T-helper 2 cell treated with Interferon-gamma antibody and Interleukin-4, amounts not matched to agents 100 ng/mL and 5 ng/mL, for 36 hours (primary cell): Measurements from ENCODE around the gene SSB. TPM values are rescaled to one million over a fixed set of nuclear protein-coding genes. Genes with fewer than 3 reads are reported as not detected.
"Not testable (repeated sequence)": the region's sequence is repeated elsewhere in the genome, so short reads cannot be mapped to it uniquely, and the experiment has no call there.

Experiments
- intact Hi-C: fragments of 100-400 bp; cut with micrococcal nuclease; formaldehyde crosslinking; loops from one replicate; pipeline ENCODE4 v1.15.1; 2023
- total RNA-seq: library from RNA; stranded (reverse); gene quantifications from 2 replicates; pipeline ENCODE4 v1.2.3, GENCODE V29; 2022

The SSB gene
- total RNA-seq, 1 donor from 2014 or later: 98.9 TPM

GRCh38 chr2:169828141-169828811, 29.6 kb downstream of the SSB start:
- intact Hi-C loops: loop anchor here (5.0 kb wide), 3 partner anchors 49 to 944 kb away; partner anchors contain the start of genes ERICH2 and LRP2

GRCh38 chr2:169834401-169834800, 35.7 kb downstream of the SSB start:
- intact Hi-C loops: no loop called here

- intact Hi-C loops: no loop called here
These were observed 40.2 kb downstream of the SSB start for GRCh38 chr2:169838743-169839489.

- intact Hi-C loops: no loop called here
These were observed 41.5 kb downstream of the SSB start for GRCh38 chr2:169839954-169840746.

GRCh38 chr2:169840747-169841142, 42.1 kb downstream of the SSB start:
- intact Hi-C loops: no loop called here

- intact Hi-C loops: not testable (repeated sequence)
These were observed 43.0 kb downstream of the SSB start for GRCh38 chr2:169841625-169842024.

GRCh38 chr2:169845016-169845415, 46.3 kb downstream of the SSB start:
- intact Hi-C loops: no loop called here

- intact Hi-C loops: not testable (repeated sequence)
These were observed 50.5 kb downstream of the SSB start for GRCh38 chr2:169848959-169849693.

GRCh38 chr2:169849710-169850109, 51.0 kb downstream of the SSB start:
- intact Hi-C loops: no loop called here

- intact Hi-C loops: no loop called here
These were observed 54.5 kb downstream of the SSB start for GRCh38 chr2:169853041-169853668.

- intact Hi-C loops: not testable (repeated sequence)
These were observed 56.9 kb downstream of the SSB start for GRCh38 chr2:169855281-169856258.

- intact Hi-C loops: no loop called here
These were observed 60.8 kb downstream of the SSB start for GRCh38 chr2:169859423-169859822.

GRCh38 chr2:169860149-169860548, 61.5 kb downstream of the SSB start:
- intact Hi-C loops: no loop called here

Other genes with a start within 250 kb of the SSB start
- 44.5 and 48.4 TPM in 2 replicates for gene FASTKD1, start 225.0 kb upstream of the SSB start, total RNA-seq
- 51.9 and 55.0 TPM in 2 replicates for gene PPIG, start 214.5 kb upstream of the SSB start, total RNA-seq
- not detected in 2 replicates for gene CFAP210, start 104.5 kb upstream of the SSB start, total RNA-seq
- 2.4 and 3.1 TPM in 2 replicates for gene PHOSPHO2, start 104.4 kb upstream of the SSB start, total RNA-seq
- gene KLHL23, start 65.0 kb upstream of the SSB start, total RNA-seq: 3.4 and 4.5 TPM in 2 replicates
- gene METTL5, start 26.0 kb downstream of the SSB start, total RNA-seq: 58.0 and 60.9 TPM in 2 replicates
- 26.7 and 29.7 TPM in 2 replicates for gene UBR3, start 28.6 kb downstream of the SSB start, total RNA-seq